GM12878 (cell line): ENCODE data around the gene SLC23A2. TPM values are rescaled to one million over a fixed set of nuclear protein-coding genes. Genes with fewer than 3 reads are reported as not detected.

Experiments used
- ATF7 ChIP-seq: fragments of 450-650 bp; IDR thresholded peaks from 2 replicates; pipeline ENCODE4 v1.6.1; 2016; ENCODE audit warnings: low read depth, mild to moderate bottlenecking
- CEBPB ChIP-seq, 2 experiments: fragments of 150-350 bp in 1 of 2; IDR thresholded peaks; 2 replicates each; pipeline ENCODE4 v1.6.1; 2012 to 2014; ENCODE audit warnings: low read depth in 2 of 2, low read length in 2 of 2, borderline replicate concordance in 1 of 2, inconsistent platforms in 1 of 2
- CHD1 ChIP-seq: IDR thresholded peaks from 2 replicates; pipeline ENCODE4 v1.6.1; 2012; ENCODE audit warnings: low read depth, low read length, improper control_type of control experiment
- EP300 ChIP-seq, 2 experiments: fragments of 150-350 bp in 1 of 2; IDR thresholded peaks; 2 replicates each; pipeline ENCODE4 v1.6.1; 2011 to 2012; ENCODE audit warnings: low read depth in 2 of 2, low read length in 2 of 2, borderline replicate concordance in 1 of 2, improper control_type of control experiment in 1 of 2, inconsistent platforms in 1 of 2; ENCODE audit not compliant: control insufficient read depth in 1 of 2
- IKZF1 ChIP-seq: fragments of 450-650 bp; conservative IDR thresholded peaks from 2 replicates; pipeline ENCODE4 v1.6.1; 2017; ENCODE audit warnings: antibody characterized with exemption, mild to moderate bottlenecking
- IRF4 ChIP-seq: IDR thresholded peaks from 2 replicates; pipeline ENCODE4 v1.6.1; 2011; ENCODE audit warnings: low read depth, low read length
- MTA2 ChIP-seq: fragments of 450-650 bp; IDR thresholded peaks from 2 replicates; pipeline ENCODE4 v1.6.1; 2016; ENCODE audit warnings: low read depth, mild to moderate bottlenecking, moderate library complexity
- MYC ChIP-seq: IDR thresholded peaks from 2 replicates; pipeline ENCODE4 v1.6.1; 2011; ENCODE audit warnings: mild to moderate bottlenecking, low read length, moderate library complexity, inconsistent platforms; ENCODE audit not compliant: insufficient read depth, insufficient replicate concordance, insufficient read length, severe bottlenecking
- NR2C1 ChIP-seq: fragments of 450-650 bp; IDR thresholded peaks from 2 replicates; pipeline ENCODE4 v1.6.1; 2017; ENCODE audit warnings: antibody characterized with exemption, mild to moderate bottlenecking, moderate library complexity
- NR2C2 ChIP-seq: IDR thresholded peaks from 2 replicates; pipeline ENCODE4 v1.6.1; 2011; ENCODE audit warnings: borderline replicate concordance, low read depth; ENCODE audit not compliant: control insufficient read depth, insufficient read length
- PAX5 ChIP-seq: IDR thresholded peaks from 2 replicates; pipeline ENCODE4 v1.6.1; 2011; ENCODE audit warnings: low read depth, low read length, borderline replicate concordance
- RAD21 ChIP-seq: IDR thresholded peaks from 2 replicates; pipeline ENCODE4 v1.6.1; 2011; ENCODE audit warnings: mild to moderate bottlenecking, low read depth, low read length, moderate library complexity; ENCODE audit not compliant: insufficient read depth
- SMAD1 ChIP-seq: fragments of 450-650 bp; IDR thresholded peaks from 2 replicates; pipeline ENCODE4 v1.6.1; 2018; ENCODE audit warnings: mild to moderate bottlenecking, low read depth; ENCODE audit not compliant: partially characterized antibody
- SMARCA5 ChIP-seq: fragments of 450-650 bp; IDR thresholded peaks from 2 replicates; pipeline ENCODE4 v1.6.1; 2017; ENCODE audit warnings: mild to moderate bottlenecking
- SREBF2 ChIP-seq: IDR thresholded peaks from 2 replicates; pipeline ENCODE4 v1.6.1; 2012; ENCODE audit warnings: mild to moderate bottlenecking, low read length
- TBL1XR1 ChIP-seq: IDR thresholded peaks from 2 replicates; pipeline ENCODE4 v1.6.1; 2012; ENCODE audit warnings: low read depth, low read length, improper control_type of control experiment
- TCF12 ChIP-seq: IDR thresholded peaks from 2 replicates; pipeline ENCODE4 v1.6.1; 2011; ENCODE audit warnings: low read depth, mild to moderate bottlenecking, low read length
- YBX1 ChIP-seq: fragments of 450-650 bp; IDR thresholded peaks from 2 replicates; pipeline ENCODE4 v1.6.1; 2016; ENCODE audit warnings: antibody characterized with exemption
- YY1 ChIP-seq: IDR thresholded peaks from 2 replicates; pipeline ENCODE4 v1.6.1; 2011; ENCODE audit warnings: low read depth, mild to moderate bottlenecking, low read length
- ZNF384 ChIP-seq: IDR thresholded peaks from 2 replicates; pipeline ENCODE4 v1.6.1; 2012; ENCODE audit warnings: low read depth, mild to moderate bottlenecking, low read length, improper control_type of control experiment, borderline replicate concordance
- polyA plus RNA-seq, 11 experiments: library from polyadenylated mRNA; depleted of rRNA in 4 of 11; unstranded in 6 of 11; stranded (reverse) in 5 of 11; fragments of >200 nt; fragmentation: Nextera tagmentation in 4 of 11; fragmentation: Illumina TruSeq in 1 of 11; extraction: Ambion mirVana in 4 of 11; extraction: Trizol in 1 of 11; gene quantifications; 1 replicate in 1 of 11; 2 replicates in 10 of 11; pipeline versions ENCODE4 v1.2.1 to v1.2.3, GENCODE V29; 2011 to 2016; ENCODE audit warnings: inconsistent platforms in 2 of 11, missing spikeins in 2 of 11, low read depth in 1 of 11
- total RNA-seq, 4 experiments: library from RNA; depleted of rRNA in 3 of 4; stranded (reverse); fragments of >200 nt in 3 of 4; fragmentation: Illumina TruSeq in 1 of 4; extraction: Trizol in 1 of 4; gene quantifications; 2 replicates each; pipeline versions ENCODE4 v1.2.1 to v1.2.3, GENCODE V29; 2013 to 2021
- TF ChIP-seq, protein P1 (sequence below): fragments of 450-650 bp; IDR thresholded peaks from 2 replicates; pipeline ENCODE4 v1.6.1; 2017; ENCODE audit warnings: mild to moderate bottlenecking, low read depth, inconsistent platforms; ENCODE audit not compliant: poor library complexity, severe bottlenecking
- TF ChIP-seq, protein P2 (sequence below): fragments of 450-650 bp; IDR thresholded peaks from 2 replicates; pipeline ENCODE4 v1.6.1; 2017; ENCODE audit warnings: mild to moderate bottlenecking
- TF ChIP-seq, protein P3 (sequence below): IDR thresholded peaks from 2 replicates; pipeline ENCODE4 v1.6.1; 2011; ENCODE audit warnings: low read depth, mild to moderate bottlenecking, low read length, moderate library complexity, borderline replicate concordance; ENCODE audit errors: extremely low read depth
- TF ChIP-seq, protein P4 (sequence below): fragments of 450-650 bp; formaldehyde crosslinking; IDR thresholded peaks from 2 replicates; pipeline ENCODE4 v1.4.0; 2020; ENCODE audit warnings: mild to moderate bottlenecking, moderate library complexity

SLC23A2 gene
- total and polyA plus RNA-seq, 10 of the 15 experiments (the other 5 are each of a cell fraction or from before 2014, with no cell fraction given), result 4.4 to 56.1 (median 35.5) TPM

DNA sequence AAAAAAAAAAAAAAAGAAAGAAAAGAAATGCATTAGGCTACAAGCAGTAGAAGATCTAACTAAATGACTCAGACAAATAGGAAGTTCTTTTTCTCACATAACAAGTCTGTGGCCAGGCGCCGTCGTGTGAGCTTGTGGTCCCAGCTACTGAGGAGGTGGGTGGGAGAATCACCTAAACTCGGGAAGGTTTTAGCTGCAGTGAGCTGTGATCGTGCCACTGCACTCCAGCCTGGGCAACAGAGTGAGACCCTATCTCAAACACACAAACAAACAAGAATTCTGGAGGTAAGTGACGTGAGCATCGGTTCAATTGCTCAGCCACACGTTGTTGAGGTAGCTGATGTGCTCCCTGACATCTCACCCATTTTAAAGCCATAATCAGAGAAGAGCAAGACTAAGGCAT, 37.9 kb upstream of the SLC23A2 start (continued):
- TF ChIP-seq YY1, result no peak
- TF ChIP-seq ZNF384, result peak; percentile 84
- TF ChIP-seq EP300 (IDR thresholded peaks at IDR 0.05; ENCODE audit: borderline replicate concordance in 1 of 2, control insufficient read depth in 1 of 2, low read depth in 2 of 2, low read length in 2 of 2), result peak in 1 of 2 experiments; percentile 81; a peak in 3 of 4 replicates
- TF ChIP-seq CHD1, result no peak
- no peak for TF ChIP-seq NR2C2
- TF ChIP-seq SMAD1, result peak; percentile 62
- no peak for TF ChIP-seq TBL1XR1
- no peak for TF ChIP-seq RAD21
- TF ChIP-seq MTA2, result peak; percentile 91
- TF ChIP-seq PAX5, result peak; percentile 77; the same call in 1 of the 2 replicates
- no peak for TF ChIP-seq NR2C1
- no peak for TF ChIP-seq MYC
- TF ChIP-seq IRF4, result peak; percentile 61; the same call in 1 of the 2 replicates
- TF ChIP-seq SREBF2, result no peak
- TF ChIP-seq, protein P1, sequence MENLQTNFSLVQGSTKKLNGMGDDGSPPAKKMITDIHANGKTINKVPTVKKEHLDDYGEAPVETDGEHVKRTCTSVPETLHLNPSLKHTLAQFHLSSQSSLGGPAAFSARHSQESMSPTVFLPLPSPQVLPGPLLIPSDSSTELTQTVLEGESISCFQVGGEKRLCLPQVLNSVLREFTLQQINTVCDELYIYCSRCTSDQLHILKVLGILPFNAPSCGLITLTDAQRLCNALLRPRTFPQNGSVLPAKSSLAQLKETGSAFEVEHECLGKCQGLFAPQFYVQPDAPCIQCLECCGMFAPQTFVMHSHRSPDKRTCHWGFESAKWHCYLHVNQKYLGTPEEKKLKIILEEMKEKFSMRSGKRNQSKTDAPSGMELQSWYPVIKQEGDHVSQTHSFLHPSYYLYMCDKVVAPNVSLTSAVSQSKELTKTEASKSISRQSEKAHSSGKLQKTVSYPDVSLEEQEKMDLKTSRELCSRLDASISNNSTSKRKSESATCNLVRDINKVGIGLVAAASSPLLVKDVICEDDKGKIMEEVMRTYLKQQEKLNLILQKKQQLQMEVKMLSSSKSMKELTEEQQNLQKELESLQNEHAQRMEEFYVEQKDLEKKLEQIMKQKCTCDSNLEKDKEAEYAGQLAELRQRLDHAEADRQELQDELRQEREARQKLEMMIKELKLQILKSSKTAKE, result peak; percentile 92
- peak; percentile 86 for TF ChIP-seq ATF7
- TF ChIP-seq CEBPB (IDR thresholded peaks at IDR 0.05; ENCODE audit: borderline replicate concordance in 1 of 2, low read depth in 2 of 2, low read length in 2 of 2), result no peak
- peak; percentile 91; the same call in 1 of the 2 replicates for TF ChIP-seq SMARCA5
- TF ChIP-seq, protein P2, sequence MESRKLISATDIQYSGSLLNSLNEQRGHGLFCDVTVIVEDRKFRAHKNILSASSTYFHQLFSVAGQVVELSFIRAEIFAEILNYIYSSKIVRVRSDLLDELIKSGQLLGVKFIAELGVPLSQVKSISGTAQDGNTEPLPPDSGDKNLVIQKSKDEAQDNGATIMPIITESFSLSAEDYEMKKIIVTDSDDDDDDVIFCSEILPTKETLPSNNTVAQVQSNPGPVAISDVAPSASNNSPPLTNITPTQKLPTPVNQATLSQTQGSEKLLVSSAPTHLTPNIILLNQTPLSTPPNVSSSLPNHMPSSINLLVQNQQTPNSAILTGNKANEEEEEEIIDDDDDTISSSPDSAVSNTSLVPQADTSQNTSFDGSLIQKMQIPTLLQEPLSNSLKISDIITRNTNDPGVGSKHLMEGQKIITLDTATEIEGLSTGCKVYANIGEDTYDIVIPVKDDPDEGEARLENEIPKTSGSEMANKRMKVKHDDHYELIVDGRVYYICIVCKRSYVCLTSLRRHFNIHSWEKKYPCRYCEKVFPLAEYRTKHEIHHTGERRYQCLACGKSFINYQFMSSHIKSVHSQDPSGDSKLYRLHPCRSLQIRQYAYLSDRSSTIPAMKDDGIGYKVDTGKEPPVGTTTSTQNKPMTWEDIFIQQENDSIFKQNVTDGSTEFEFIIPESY, result no peak
- no peak for TF ChIP-seq YBX1
- TF ChIP-seq, protein P3, sequence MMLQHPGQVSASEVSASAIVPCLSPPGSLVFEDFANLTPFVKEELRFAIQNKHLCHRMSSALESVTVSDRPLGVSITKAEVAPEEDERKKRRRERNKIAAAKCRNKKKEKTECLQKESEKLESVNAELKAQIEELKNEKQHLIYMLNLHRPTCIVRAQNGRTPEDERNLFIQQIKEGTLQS, result no peak
- peak; percentile 86 for TF ChIP-seq IKZF1
- TF ChIP-seq TCF12, result 0 out of 2 replicates have a peak, but pooled peaks have one; percentile 31
- TF ChIP-seq, protein P4, sequence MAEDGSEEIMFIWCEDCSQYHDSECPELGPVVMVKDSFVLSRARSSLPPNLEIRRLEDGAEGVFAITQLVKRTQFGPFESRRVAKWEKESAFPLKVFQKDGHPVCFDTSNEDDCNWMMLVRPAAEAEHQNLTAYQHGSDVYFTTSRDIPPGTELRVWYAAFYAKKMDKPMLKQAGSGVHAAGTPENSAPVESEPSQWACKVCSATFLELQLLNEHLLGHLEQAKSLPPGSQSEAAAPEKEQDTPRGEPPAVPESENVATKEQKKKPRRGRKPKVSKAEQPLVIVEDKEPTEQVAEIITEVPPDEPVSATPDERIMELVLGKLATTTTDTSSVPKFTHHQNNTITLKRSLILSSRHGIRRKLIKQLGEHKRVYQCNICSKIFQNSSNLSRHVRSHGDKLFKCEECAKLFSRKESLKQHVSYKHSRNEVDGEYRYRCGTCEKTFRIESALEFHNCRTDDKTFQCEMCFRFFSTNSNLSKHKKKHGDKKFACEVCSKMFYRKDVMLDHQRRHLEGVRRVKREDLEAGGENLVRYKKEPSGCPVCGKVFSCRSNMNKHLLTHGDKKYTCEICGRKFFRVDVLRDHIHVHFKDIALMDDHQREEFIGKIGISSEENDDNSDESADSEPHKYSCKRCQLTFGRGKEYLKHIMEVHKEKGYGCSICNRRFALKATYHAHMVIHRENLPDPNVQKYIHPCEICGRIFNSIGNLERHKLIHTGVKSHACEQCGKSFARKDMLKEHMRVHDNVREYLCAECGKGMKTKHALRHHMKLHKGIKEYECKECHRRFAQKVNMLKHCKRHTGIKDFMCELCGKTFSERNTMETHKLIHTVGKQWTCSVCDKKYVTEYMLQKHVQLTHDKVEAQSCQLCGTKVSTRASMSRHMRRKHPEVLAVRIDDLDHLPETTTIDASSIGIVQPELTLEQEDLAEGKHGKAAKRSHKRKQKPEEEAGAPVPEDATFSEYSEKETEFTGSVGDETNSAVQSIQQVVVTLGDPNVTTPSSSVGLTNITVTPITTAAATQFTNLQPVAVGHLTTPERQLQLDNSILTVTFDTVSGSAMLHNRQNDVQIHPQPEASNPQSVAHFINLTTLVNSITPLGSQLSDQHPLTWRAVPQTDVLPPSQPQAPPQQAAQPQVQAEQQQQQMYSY (CRISPR knock-in tag), result no peak
